GM18526 (cell line): ENCODE measurements around the gene SLC9A3.

Source experiments
- POLR2A ChIP-seq: IDR thresholded peaks from 3 replicates; pipeline ENCODE4 v1.6.1; 2011; ENCODE audit not compliant: insufficient read length; ENCODE audit errors: extremely low read depth

The SLC9A3 gene

GRCh38 chr5:543755-544674 lies 19.8 kb upstream of the SLC9A3 start:
- TF ChIP-seq POLR2A: no peak

DNA sequence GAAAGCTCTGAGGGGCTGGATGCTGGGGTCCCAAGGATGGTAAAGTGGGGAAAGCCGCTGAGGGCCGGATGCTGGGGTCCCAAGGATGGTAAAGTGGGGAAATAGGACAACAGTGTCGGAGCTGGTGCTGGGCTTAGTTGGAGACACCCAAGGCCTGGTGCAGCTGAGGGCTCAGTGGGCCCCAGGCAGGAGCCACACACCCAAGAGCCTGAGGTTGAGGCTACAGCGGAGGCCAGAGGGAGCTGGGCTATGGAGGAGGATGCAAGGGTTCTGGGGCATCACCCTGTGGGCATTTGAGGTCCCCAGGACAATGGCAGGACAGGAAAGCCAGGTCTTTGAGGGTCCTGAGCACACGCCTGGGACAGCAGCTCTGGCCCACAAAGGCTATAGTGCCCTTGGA lies 19.1 kb upstream of the SLC9A3 start:
- TF ChIP-seq POLR2A: no peak

GRCh38 chr5:542319-543311 lies 18.4 kb upstream of the SLC9A3 start:
- TF ChIP-seq POLR2A: no peak

- no peak for TF ChIP-seq POLR2A
Observed at GRCh38 chr5:541539-542318, 17.5 kb upstream of the SLC9A3 start.

GRCh38 chr5:540906-541538 lies 16.8 kb upstream of the SLC9A3 start:
- no peak for TF ChIP-seq POLR2A

DNA sequence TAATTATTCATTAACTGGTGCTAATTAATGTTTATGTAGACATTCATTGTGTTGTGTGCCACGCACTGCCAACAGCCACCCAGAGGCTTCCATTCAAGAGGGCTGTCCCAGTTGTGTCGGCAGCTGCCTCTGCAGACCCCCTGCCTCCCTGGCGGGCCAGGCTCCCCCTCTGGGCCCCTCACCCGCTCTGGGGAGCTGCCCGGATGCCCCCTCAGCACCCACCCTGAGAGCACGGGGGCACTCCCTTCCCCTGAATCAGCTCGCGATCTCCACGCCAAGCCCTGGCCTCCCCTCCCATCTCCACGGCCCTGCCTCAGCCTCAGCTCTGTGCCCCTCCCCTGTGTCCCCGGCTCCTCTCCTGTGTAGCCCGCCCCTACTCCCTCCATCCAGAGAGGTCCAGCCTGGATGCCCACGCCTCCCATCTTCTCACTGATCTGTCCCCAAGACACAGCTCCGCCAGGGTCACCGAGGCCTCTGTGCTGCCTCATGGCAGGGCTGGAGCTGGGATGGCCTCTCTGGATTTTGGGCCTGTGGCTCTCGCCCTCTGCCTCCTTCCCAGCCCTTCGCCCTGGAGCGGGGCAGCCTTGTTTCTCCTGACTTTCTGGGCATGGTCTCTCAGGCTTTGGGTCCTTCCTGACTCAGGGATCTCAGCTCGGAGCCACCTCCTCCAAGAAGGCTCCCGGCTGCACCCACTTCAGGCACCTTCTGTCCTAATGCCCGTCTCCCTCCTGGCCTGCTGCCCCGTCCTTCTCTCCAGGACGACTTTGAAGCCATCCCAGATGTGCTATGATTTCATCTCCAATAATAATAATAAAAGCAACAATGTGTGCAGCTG lies 16.0 kb upstream of the SLC9A3 start:
- no peak for TF ChIP-seq POLR2A

GRCh38 chr5:539469-540070 lies 15.3 kb upstream of the SLC9A3 start:
- no peak for TF ChIP-seq POLR2A

GRCh38 chr5:538801-539468 lies 14.7 kb upstream of the SLC9A3 start:
- TF ChIP-seq POLR2A: no peak

DNA sequence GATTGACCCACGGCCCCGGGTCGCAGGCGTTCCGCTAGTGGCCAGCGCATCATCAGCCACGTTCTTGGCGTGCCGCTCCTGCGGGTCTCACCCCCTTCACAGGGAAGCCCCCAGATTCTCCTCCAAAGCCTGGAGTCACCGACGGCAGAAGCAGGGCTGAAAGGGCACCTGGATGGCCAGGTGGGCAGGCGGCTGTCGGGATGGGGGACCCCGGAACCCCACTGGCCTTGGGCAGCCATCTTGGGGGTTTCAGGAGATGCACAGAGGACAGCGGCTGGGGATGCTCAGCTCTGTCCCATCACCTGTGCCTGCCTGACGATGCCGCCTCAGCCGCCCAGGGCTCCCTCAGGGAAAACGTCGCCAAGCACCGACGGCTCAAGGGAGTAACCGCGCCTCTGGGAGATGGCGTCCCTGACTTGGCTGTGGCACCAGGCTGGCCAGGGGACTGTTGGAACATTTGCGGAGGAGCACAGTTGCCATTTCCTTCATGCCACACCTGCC lies 14.1 kb upstream of the SLC9A3 start:
- TF ChIP-seq POLR2A: no peak

GRCh38 chr5:537621-538071 lies 13.4 kb upstream of the SLC9A3 start:
- no peak for TF ChIP-seq POLR2A

DNA sequence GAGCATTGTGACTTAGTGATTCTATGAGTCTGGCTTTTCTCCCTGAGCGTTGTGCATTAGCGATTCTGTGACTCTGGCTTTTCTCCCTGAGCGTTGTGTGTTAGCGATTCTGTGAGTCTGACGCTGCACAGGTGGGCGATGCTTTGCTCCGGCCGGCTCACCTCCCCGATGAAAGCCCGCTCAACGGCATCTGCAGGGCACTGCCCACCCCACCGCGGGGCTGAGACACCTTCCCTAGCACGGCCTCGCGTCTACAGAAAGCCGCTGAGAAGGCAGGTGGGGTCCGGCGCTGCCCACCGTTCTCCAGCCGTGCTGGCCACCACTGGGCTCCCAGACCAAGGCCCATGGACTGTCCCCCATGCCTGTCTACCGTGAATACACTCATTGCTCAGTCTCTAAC lies 12.8 kb upstream of the SLC9A3 start:
- no peak for TF ChIP-seq POLR2A
